Testis (tissue), 3 donors: ENCODE data around the gene KHSRP. TPM values are rescaled to one million over a fixed set of nuclear protein-coding genes. Genes with fewer than 3 reads are reported as not detected.

Source experiments
- DNase-seq: peaks from one replicate; pipeline ENCODE4 v3.0.0-alpha.2; 2019
- H3K27ac ChIP-seq, 2 donors: fragments of 200-600 bp; sonication (generic); one replicate each; pipeline ENCODE4 v1.5.1; 2019
- H3K27me3 ChIP-seq: fragments of 200-600 bp; sonication (generic); one replicate; pipeline ENCODE4 v1.5.1; 2019
- H3K36me3 ChIP-seq: fragments of 200-600 bp; sonication (generic); one replicate; pipeline ENCODE4 v1.5.1; 2017; ENCODE audit warnings: low read depth; ENCODE audit errors: missing control alignments
- H3K4me1 ChIP-seq: fragments of 200-600 bp; sonication (generic); one replicate; pipeline ENCODE4 v1.5.1; 2019
- H3K4me3 ChIP-seq, 2 donors: fragments of 200-600 bp; sonication (generic); one replicate each; pipeline ENCODE4 v1.5.1; 2017 to 2019
- H3K9me3 ChIP-seq: fragments of 200-600 bp; sonication (generic); one replicate; pipeline ENCODE4 v1.5.1; 2017
- CTCF ChIP-seq, 3 experiments: fragments of 450-650 bp in 2 of 3; fragments of 200-600 bp in 1 of 3; sonication (generic) in 1 of 3; IDR thresholded peaks; one replicate each; pipeline ENCODE4 v1.5.1; 2016 to 2019; ENCODE audit warnings: antibody characterized with exemption in 3 of 3, mild to moderate bottlenecking in 2 of 3, moderate library complexity in 1 of 3
- POLR2A ChIP-seq: fragments of 450-650 bp; IDR thresholded peaks from one replicate; pipeline ENCODE4 v1.6.1; 2017; ENCODE audit warnings: antibody characterized with exemption, mild to moderate bottlenecking, moderate library complexity
- WGBS, 2 donors: methylation state at CpG; one replicate each; pipeline ENCODE4 v1.1.5; 2018; 5-methylcytosine and 5-hydroxymethylcytosine counted together
- intact Hi-C: fragments of 100-400 bp; cut with DNase I; formaldehyde crosslinking; loops from one replicate; pipeline ENCODE4 v1.15.1; 2023; ENCODE audit warnings: low total_unique reads
- polyA plus RNA-seq: library from polyadenylated mRNA; stranded (reverse); fragments of 350-450 nt; fragmentation: Illumina TruSeq; extraction: RNeasy Lipid Tissue Mini Kit (QIAGEN cat#74804); gene quantifications from one replicate; pipeline ENCODE4 v1.2.3, GENCODE V29; 2014; ENCODE audit warnings: low read depth, low replicate concordance; ENCODE audit not compliant: insufficient read depth
- total RNA-seq, 2 donors: library from RNA; depleted of rRNA; stranded (reverse); fragments of >200 nt; gene quantifications; one replicate each; pipeline ENCODE4 v1.2.3, GENCODE V29; 2016

Gene KHSRP
- total and polyA plus RNA-seq, 3 donors from 2014 or later = 279 to 358 (median 336) TPM

DNA sequence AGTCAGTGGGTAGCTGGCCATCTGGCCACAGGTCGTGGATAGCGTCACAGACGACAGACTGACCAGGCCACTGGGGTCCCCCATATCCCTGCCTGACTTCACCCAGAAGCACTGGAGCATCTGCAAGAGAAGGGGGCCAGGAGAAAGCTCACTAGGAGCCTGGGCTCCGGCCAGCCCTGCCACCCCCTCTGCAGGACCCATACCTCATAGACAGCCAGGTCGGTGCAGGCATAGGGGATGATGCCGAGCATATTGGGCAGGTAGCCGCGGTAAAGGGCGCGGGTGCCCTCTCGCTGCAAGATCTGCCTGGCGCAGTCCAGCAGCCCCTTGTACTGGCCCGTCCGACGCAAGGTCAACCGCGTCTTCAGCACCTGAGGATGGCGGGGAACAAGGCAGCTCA, 2.5 kb upstream of the KHSRP start:
- no peak for TF ChIP-seq POLR2A
- TF ChIP-seq CTCF (IDR thresholded peaks at IDR 0.05) = no peak
- Histone ChIP-seq H3K27ac (no peak overlapping the region), H3K27me3 (no peaks in the 10 kb centered on the region), H3K4me3 (no peak overlapping the region), H3K4me1 (peaks cover 13% of the 10 kb centered on the region), H3K9me3 (no peaks in the 10 kb centered on the region), H3K36me3 (no peaks in the 10 kb centered on the region)
- 94 to 100% methylated on average over 1 to 18 of the region's 18 CpGs for WGBS, 2 donors
- no peak for DNase-seq
- intact Hi-C loops = loop anchor here (5.0 kb wide), 1 partner anchor 35 kb away; the partner anchor contains the start of gene GTF2F1

DNA sequence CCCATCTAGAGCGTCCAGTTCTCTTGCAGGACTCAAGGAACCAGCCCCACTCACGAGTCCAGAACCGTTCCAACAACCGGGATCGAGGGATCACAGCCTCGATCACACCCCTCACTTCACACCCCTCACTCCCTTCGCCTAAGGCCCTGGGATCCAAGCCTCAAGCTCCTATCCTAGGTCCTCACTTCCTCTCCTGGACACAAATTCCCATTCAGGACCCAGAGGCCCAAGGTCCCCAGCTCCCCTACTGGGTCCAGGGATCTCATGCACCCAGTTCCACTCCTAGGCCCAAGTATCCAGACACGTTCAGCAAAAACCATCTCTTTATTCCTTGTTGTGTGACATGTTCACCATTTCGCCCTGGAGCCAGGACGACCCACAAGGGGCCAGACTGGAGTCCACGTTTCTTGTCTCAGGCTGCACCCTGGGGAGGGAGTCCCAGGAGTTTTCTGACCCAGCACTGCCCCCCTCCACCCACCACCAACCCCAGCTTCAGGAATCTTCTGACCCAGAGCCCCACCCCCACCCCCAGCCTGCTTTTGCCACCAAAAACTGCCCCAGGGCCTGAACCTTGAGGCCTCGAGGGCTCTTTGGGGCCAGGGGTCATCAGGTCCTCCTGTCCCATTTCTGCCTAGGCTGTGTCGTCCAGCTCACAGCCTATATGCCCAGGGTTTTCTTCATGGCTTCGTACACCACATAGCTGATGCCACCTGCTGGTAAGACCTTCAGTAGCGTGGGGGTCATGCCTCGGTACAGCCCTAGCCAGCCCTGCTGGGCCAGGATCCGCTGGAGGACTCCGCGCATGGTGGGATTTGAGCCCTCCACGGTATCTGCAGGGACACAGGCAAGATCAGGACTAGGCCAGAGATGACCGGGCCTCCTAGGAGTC, 1.4 kb upstream of the KHSRP start:
- DNase-seq = no peak
- peak overlapping the region; percentile 53 to 87 for H3K27ac ChIP-seq
- H3K27me3 ChIP-seq = no peaks in the 10 kb centered on the region
- H3K36me3 ChIP-seq = no peaks in the 10 kb centered on the region
- peak in 1 of 3 experiments; percentile 11 for TF ChIP-seq CTCF (IDR thresholded peaks at IDR 0.05)
- no peak for TF ChIP-seq POLR2A
- no peaks in the 10 kb centered on the region for H3K9me3 ChIP-seq
- WGBS, 2 donors = 71 to 73% methylated on average over 19 to 21 of the region's 21 CpGs
- H3K4me1 ChIP-seq = peaks cover 16% of the 10 kb centered on the region
- intact Hi-C loops = loop anchor here (5.0 kb wide), 1 partner anchor 34 kb away; the partner anchor contains the start of gene GTF2F1
- peak overlapping the region in 1 of 2 donors; percentile 44 for H3K4me3 ChIP-seq

- Histone ChIP-seq H3K9me3 (no peaks in the 10 kb centered on the region), H3K27me3 (no peaks in the 10 kb centered on the region), H3K4me1 (peaks cover 16% of the 10 kb centered on the region), H3K27ac (peak overlapping the region; percentile 53 to 87), H3K36me3 (no peaks in the 10 kb centered on the region), H3K4me3 (peak overlapping the region in 1 of 2 donors; percentile 44)
- TF ChIP-seq CTCF (IDR thresholded peaks at IDR 0.05) = peak in 1 of 3 experiments; percentile 1
- no peak for TF ChIP-seq POLR2A
- WGBS, 2 donors = 2 to 6% methylated on average over 38 to 43 of the region's 43 CpGs
- intact Hi-C loops = loop anchor here (5.0 kb wide), 1 partner anchor 33 kb away; the partner anchor contains the start of gene GTF2F1
- DNase-seq = peak; percentile 100
Measured at GRCh38 chr19:6424939-6425731, 524 bp upstream of the KHSRP start.

DNA sequence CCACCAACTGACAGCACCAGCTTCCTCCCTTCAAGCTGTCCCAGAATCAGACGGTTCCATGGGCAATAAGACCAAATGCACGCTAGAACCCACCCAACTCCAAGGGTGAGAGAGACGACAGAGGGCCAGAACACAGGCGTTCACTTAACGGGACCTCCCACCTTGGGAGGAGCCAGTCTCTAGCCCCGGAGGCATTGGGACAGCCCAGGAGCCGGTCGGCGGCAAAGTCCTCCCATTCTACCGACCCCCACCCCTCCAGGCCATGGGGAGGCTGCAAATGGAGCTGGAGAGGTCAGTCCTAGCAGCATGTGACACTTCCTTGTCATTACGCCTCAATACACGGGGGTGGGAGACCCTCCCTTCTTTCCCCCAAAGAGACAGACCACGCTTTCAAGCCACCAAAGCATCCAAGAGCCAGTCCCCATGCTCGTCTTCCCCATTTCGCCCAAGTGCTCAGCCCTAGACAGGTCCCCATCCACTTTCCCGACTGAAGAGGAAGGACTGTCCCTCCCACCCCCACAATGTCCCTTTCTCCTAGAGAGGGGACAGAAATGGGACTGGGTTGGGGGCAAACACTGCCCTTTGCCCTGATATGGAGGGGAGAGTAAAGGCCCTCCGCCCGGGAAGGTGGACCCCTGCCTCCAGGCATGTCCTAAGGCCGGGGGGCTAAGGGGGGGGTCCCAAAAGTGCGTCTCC, 964 bp downstream of the KHSRP start:
- Histone ChIP-seq H3K36me3 (no peaks in the 10 kb centered on the region), H3K27ac (peak overlapping the region; percentile 73 to 74), H3K9me3 (no peaks in the 10 kb centered on the region), H3K27me3 (no peaks in the 10 kb centered on the region), H3K4me3 (peak overlapping the region; percentile 82 to 88), H3K4me1 (peaks cover 16% of the 10 kb centered on the region)
- intact Hi-C loops = no loop called here
- 1% methylated on average over 13 to 20 of the region's 20 CpGs for WGBS, 2 donors
- TF ChIP-seq POLR2A (no peak), CTCF (IDR thresholded peaks at IDR 0.05) (no peak)
- peak; percentile 65 for DNase-seq
